ENCODE data around the gene TIMM23.
"Not testable (repeated sequence)": the region's sequence is repeated elsewhere in the genome, so short reads cannot be mapped to it uniquely, and the experiment has no call there.

TIMM23 gene

GRCh38 chr10:46025406-46025805 lies 53.1 kb downstream of the TIMM23 start:
- no peak for DNase-seq

GRCh38 chr10:46026106-46026505 lies 53.8 kb downstream of the TIMM23 start:
- DNase-seq: no peak

- no peak for DNase-seq
These were observed 56.5 kb downstream of the TIMM23 start for GRCh38 chr10:46028584-46029460.

DNA sequence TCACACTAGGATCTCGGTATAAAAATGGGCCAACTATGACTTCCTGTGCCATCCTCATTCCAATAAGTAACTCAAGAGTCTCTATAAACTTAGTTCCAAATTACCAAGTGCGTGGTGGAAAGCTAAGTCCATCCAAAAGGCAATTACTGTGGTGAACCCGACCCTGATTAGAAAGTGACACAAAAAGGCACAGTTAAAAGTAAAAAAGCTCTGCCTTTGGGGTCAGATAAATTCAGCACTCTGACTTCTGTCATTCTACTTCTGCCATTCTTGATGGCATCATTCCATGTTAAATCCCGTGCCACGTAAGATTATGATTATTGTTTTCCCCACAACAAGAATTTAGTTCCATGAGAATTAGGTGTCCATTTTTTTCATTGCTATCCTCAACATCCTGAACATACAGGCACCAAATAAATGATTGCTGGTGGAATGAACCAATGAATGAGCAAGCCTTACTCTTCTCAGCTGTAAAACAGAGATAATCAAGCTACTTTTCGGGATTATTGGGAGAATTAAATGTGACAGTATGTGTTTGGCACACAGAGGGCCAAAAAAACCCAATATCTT lies 57.3 kb downstream of the TIMM23 start:
- no peak for DNase-seq

DNA sequence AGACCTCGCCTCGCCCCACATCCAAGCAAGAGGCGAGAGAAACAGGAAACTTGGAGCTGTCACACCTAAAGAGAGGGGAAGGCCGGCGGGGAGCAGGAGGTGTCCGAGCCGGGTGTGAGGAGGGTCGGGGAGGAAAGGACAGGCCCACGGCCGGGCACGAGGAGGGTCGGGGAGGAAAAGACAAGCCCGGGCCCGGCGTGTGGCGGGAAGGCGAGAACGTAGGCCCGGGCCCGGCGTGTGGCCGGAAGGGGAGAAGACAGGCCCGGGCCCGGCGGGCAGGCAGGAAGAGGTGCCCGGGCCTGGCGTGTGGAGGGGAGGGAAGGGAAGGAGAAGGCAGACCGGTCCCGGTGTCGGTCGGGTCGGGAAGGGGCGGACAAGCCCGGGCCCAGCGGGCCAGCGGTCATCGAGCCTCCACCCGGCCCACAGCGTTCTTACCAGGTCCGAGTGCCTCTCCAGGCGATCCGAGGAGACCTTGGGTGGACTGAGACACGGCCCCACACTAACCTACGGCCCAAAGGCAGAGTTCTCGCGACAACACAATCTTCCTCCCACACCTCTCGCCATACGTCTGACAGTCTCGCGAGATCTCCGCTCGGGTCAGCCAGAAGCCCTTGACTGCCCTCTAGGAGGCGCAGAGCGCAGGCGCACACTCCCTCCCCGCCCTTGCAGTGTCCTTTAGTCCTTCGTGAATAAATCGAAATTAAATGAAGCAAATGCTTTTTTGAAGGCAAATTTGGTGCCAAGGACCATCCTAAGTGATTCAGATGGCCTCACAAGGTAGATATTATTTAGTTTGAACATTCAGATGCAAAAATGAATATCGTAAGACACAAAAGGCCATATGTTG lies 58.0 kb downstream of the TIMM23 start, which contains the start of gene NCOA4:
NCOA4 (minus strand) TSS at position 533 of the 847 bp plus-strand sequence. CDS start 13,943 bp downstream, outside the sequence.
- peak; percentile 77 for DNase-seq

- DNase-seq: no peak
These were observed 59.6 kb downstream of the TIMM23 start for GRCh38 chr10:46031648-46032532.

- no peak for DNase-seq
These were observed 61.3 kb downstream of the TIMM23 start for GRCh38 chr10:46033602-46034011.

DNA sequence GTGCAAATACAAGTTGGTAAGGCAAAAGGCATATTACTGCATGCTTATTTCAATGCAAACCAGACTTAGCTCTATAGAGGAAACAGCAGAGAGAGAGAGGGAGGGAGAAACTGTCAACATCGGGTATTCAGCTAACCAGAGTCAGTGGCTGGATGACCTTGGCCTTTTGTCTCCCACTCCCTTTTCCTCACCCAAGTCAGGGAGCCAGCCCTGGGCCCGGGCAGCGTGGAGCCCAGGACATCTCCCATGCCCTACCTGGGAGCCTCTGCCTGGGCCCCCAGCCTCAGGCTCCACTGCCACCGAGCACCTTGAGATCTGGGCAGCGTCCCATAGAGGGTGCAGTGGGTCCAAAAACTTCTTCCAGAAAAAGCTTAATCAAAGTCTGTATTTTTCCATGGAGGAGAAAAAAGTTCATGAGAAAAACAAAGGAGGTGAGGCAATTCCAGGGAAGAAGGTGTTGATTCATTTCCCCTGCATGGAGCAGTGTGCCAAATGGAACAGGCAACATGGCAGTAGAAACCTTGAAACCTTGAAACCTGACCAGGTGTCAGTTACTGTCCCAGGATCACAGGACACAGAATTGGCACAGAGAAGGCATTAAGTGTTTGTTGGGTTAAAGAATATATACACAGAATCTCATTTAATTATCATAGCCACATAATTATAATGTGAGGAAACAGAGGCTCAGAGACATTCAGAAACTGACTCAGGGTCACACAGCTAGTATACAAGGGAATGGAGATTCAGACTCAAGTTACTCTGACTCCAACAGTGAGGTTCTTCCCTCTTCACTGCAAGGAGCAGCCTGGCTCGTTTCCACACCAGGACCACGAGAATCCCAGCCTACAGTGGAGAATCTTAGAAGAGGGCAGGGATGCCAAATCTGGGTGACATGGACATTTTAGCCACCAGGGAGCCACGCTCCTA lies 63.9 kb downstream of the TIMM23 start:
- DNase-seq: no peak

GRCh38 chr10:46037107-46037825 lies 65.0 kb downstream of the TIMM23 start:
- DNase-seq: no peak

DNA sequence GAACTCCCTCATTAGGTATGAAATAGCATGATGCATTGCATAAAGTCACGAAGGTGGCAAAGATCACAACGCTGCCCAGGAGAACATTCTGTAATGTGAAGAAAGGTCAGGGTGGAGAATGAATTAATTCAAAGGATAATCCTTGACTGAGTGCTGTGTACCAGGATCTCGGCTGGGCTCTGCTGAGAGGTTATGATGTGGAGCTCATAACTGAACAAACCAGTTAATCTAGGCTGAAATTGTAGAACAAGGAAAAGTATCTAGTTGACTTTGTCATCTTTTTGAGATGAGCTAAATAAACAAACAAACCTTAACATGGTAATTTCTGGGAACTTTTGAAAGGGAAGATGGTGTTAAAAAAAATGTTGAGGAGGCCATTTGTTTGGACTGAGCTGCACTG lies 67.7 kb downstream of the TIMM23 start:
- no peak for DNase-seq

DNA sequence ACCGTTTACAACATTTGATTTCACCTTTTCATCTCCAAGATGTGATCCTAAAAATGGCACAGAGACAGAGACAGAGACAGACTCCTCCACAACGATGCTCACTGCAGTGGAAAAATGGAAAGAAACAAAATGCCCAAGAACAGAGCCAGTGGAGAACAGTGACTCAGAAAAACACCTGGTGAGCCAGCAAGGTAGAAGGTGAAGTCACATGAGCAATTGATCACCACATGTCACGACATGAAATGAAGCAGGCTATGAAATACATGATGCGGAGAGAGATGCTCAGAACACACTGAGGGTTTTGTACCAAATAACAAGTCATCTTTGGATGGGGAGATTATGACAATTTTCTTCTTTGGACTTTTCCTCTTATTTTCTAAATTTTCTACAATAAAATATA lies 70.2 kb downstream of the TIMM23 start:
- DNase-seq: no peak

DNA sequence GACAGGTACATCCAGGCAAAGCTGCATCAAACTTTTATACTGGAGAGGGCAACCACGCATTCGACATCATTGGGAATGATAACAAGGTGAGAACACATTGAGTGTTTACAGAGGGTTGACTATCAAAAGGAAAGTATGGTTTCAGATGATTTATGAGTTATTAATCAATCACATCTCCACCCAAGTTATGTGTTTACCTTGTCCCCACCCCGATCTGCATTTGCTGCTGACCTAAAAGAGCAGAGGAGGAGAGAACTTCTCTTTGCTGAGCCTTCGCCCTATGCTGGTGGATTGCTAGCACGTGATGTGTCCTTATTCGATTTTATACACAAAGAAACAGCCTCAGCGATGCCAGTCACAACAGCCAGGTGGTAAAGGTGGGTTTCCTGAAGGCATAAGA lies 74.0 kb downstream of the TIMM23 start, which contains the start of gene MSMB:
MSMB (minus strand) TSS at position 9 of the 400 bp plus-strand sequence. CDS start 32 bp downstream, outside the sequence.
- DNase-seq: no peak

DNA sequence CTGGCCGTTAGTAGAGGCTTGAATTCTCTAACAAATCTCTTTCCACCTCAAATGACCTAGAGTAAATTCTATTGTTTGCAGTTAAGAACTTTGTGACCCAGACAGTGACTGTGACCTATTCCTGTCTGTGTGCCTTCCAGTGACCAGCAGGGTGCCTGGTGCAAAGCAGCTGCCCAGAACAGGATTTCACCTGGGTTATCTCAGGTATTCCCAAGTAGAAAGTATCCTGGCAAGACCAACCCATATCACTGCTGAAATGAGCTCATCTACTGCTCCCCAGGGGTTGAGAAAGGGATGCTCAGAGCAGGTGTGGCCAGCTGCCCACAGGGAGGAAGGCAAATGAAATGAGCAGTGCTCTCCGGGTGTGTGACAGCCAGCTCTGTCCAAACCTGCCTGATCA lies 75.9 kb downstream of the TIMM23 start:
- DNase-seq: no peak

GRCh38 chr10:46049497-46049831 lies 77.2 kb downstream of the TIMM23 start:
- not testable (repeated sequence) for DNase-seq

DNA sequence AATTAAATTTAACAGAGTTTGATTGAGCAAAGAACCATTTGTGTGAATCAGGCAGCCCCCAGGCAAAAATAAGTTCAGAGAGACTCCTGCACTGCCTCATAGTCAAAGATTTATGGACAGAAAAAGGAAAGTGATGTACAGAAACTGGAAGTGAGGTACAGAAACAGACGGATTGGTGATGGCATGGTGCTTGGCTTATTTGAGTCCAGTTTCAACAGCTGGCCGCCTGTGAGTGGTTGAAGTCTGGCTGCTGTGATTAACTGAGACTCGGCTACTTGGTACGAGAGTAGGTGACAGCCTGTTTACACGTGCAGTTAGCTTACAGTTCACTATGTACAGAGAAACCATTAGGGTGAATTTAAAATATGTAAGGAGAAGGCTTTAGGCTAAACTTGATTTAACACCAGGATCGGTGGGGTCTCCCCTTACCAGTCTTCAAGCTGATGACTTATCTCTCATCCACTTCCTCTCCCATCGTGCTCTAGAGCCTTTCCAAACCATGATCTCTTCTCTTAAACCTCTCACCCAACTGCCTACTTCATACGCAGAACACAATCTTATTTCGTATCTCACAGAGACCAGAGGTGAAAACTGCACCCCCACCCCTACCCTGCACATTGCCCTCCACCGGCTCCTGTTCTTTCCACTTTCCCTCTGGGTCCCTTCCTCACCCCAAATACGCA lies 78.8 kb downstream of the TIMM23 start:
- no peak for DNase-seq

- DNase-seq: no peak
These were observed 79.9 kb downstream of the TIMM23 start for GRCh38 chr10:46052057-46052790.

- no peak for DNase-seq
These were observed 80.6 kb downstream of the TIMM23 start for GRCh38 chr10:46052791-46053375.
